ENCODE measurements around the gene METTL14. TPM values are rescaled to one million over a fixed set of nuclear protein-coding genes. Genes with fewer than 3 reads are reported as not detected.

METTL14 gene
- total RNA-seq, 2 donors from 2014 or later = 44.2 to 59.9 TPM

DNA sequence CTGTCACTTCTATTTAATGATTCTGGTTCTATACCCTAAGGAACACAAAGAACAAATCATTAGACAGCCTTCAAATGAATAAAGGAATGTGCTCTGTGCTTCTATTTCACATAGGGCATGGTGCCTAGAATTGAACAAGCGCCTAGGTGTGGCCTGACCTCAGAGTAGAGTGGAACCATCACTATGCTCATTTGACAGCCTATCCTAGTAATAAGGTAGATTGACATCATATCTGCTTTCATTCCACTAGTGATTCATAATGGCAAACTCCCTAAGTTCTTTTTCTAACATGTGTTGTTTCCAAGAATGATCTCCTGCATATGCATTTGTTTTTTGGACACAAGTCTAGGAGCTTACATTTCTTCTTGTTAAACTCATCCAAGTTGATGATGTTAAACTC lies 36.6 kb downstream of the METTL14 start:
- Mint-ChIP-seq H3K27ac (no peak overlapping the region), H3K9me3 (no peaks in the 10 kb centered on the region), H3K27me3 (no peaks in the 10 kb centered on the region), H3K4me1 (peaks cover 5% of the 10 kb centered on the region), H3K4me3 (no peak overlapping the region), H3K36me3 (ENCODE audit: low read depth) (peaks cover 43% of the 10 kb centered on the region)
- ATAC-seq (replicated peaks) = no peak

DNA sequence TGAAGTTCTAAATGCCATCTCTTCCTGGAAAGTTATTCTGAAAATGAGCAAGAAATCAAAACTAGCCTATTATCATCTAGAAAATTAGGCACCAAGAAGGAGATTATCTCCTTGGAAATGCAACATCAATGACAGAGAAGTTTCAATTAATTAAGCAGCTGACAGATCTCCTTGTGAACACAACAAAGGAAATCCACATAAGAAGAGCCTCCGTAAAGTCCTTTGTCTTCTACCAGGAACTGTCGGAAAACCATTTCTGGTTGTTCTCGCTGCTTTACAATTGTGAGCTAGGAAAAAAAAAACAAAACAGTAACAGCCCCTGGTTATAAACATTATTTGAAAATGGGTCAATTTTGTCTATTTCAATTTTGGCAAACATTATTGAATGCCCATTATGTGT lies 38.2 kb downstream of the METTL14 start:
- no peaks in the 10 kb centered on the region for H3K9me3 Mint-ChIP-seq
- H3K27me3 Mint-ChIP-seq = no peaks in the 10 kb centered on the region
- H3K4me3 Mint-ChIP-seq = no peak overlapping the region
- H3K27ac Mint-ChIP-seq = no peak overlapping the region
- no peak for ATAC-seq (replicated peaks)
- H3K36me3 Mint-ChIP-seq (ENCODE audit: low read depth) = peaks cover 56% of the 10 kb centered on the region
- peaks cover 5% of the 10 kb centered on the region for H3K4me1 Mint-ChIP-seq

DNA sequence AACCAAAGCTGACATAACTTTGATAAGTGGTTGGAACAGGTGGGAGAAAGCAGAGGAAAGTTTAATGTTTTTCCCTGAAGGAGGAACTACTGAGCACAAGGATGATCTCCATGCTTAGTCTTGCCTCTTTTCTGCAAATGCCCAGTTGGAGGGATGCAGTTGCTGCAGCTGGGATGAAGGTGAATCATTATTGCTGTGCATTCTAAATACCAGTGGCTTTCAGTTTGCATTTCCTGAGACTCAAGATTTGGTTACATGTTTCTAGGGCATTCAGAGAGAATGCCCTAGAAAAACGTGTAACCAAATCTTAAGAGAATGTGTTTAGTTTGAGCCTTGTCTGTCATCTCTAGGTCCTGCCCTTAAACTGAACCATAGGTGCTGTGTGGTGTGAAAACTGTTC lies 42.2 kb downstream of the METTL14 start:
- no peaks in the 10 kb centered on the region for H3K27me3 Mint-ChIP-seq
- peaks cover 11% of the 10 kb centered on the region for H3K4me1 Mint-ChIP-seq
- no peak overlapping the region for H3K27ac Mint-ChIP-seq
- H3K9me3 Mint-ChIP-seq = no peaks in the 10 kb centered on the region
- peaks cover 83% of the 10 kb centered on the region for H3K36me3 Mint-ChIP-seq (ENCODE audit: low read depth)
- no peak overlapping the region for H3K4me3 Mint-ChIP-seq
- ATAC-seq (replicated peaks) = no peak

DNA sequence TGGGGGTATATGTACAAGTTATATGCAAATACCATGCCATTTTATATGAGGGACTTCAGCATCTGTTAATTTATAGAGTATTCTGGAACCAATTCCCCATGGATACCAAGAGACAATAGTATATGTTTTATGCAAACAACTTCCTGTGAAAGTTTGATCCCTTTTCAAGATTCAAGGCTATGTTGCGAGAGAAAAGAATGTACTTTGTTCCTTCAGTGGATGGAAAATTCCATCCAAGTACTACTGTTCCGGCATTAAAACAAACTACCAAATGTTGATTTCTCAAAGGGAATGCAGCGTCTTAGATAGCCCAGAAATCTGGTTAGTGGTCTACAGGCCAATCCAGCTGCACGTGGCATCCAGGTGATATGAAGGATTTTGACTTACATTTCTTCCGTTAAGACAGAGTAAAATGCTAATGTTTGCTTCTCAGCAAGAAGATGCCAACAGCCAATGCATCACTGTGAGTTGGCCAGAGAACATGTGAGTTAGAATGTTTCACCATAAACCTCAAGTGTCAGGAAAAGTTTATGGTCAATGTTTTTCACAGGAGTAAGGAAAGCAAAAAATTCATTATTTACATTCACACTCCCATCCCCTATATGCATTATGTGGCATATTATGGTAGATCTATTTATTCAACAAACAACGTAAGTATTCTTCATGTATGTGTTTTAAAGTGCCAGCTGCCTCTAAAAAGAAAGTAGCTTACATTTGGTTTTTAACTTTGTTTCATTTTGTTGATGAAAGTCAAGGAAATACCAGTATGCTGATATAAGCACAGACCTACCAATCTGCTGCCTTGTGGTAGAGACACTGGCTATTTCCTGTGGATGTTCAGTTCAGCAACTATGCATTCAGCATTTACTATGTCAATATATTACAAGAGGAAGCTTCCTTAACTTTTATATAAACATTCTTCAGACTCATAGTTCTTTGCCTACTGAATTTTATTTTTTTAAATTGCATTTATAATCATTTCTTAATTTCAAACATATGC lies 44.4 kb downstream of the METTL14 start:
- H3K36me3 Mint-ChIP-seq (ENCODE audit: low read depth) = peaks cover 91% of the 10 kb centered on the region
- H3K9me3 Mint-ChIP-seq = no peaks in the 10 kb centered on the region
- no peak overlapping the region for H3K4me3 Mint-ChIP-seq
- H3K27ac Mint-ChIP-seq = peak overlapping the region; percentile 76
- ATAC-seq (replicated peaks) = peak; percentile 18
- H3K4me1 Mint-ChIP-seq = peaks cover 11% of the 10 kb centered on the region
- no peaks in the 10 kb centered on the region for H3K27me3 Mint-ChIP-seq

DNA sequence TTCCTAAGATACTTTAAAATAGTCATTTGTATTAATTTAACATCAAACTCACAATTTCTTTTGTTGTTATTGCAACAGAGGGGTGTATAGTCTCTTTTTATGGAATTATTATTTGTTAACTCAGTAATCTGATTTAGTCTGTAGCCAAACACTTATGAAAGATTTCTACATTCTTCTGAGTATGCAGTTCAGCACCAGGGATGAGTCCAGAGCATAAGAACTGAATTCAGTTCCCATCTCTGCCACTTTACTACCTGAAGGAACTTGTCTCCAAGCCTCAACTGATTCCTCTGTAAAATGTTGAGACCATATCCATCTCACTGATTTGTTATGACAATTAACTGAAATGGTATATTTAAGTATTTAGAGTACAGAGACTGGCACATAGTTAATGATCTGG lies 45.5 kb downstream of the METTL14 start:
- peaks cover 98% of the 10 kb centered on the region for H3K36me3 Mint-ChIP-seq (ENCODE audit: low read depth)
- no peaks in the 10 kb centered on the region for H3K9me3 Mint-ChIP-seq
- H3K4me3 Mint-ChIP-seq = no peak overlapping the region
- no peaks in the 10 kb centered on the region for H3K27me3 Mint-ChIP-seq
- ATAC-seq (replicated peaks) = no peak
- peaks cover 15% of the 10 kb centered on the region for H3K4me1 Mint-ChIP-seq
- peak overlapping the region; percentile 76 for H3K27ac Mint-ChIP-seq

DNA sequence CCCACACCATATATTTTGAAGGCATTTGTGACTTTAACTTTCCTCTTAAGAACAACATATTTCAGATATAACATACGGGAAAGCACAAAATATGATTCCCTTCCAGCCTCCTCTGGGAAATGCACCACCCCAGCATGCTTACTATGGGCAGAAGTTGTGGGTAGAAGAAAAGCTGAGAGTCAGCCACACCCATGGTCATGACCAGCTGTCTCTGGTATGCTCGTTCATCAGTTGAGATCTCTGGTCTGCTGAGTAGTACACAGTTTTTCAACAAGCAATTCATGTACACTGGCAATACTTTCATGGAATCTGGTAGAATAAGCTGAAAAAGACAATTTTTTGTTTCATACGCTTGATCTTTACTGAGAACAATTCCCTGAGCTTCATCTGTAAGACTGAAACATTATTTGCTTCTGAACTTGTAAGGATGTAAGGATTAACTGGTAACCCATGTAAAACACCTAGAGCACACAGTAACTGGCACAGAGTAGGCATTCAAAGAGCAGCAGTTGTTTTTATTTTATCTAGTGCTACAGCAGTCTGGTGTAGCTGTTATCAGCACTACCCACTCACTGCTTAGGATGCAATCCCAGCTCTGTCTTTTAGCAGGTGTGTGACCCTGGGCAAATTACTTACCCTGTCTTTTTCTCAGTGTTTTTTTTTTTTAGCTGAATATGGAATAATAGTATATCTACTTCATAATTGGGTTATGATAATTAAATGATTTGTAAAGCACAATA lies 47.6 kb downstream of the METTL14 start:
- H3K9me3 Mint-ChIP-seq = no peaks in the 10 kb centered on the region
- no peak for ATAC-seq (replicated peaks)

DNA sequence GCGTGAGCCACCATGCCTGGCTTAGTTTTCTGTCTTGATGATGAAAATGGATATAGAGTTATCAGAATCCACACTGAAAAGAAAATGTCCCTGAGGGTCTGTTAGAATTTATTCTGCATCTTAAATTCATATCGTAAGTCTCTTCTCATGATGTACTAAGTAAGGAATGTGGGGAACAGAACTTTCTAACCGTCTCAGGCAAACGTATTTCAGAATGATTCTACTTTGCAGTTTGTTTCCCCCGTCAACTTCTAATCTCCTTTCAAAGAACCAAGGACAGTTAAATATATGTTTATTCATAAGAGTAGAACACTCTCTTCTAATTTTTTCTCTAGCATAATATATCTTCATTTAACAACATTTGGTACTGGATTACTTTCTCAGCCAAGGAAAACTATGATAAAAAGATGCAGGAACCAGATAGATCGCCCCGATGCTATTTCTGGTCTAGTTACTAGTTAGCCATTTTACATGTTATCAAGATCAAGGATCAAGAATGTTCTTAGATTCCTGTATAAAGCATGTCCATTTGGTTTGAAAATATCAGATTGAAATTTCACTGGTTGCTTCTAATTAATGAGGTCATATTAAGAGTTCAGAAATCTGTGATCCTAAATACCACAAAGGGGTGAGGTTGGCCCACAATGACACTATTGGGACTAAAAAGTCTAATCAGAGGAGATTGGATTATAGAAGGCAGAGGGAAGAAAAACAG lies 49.5 kb downstream of the METTL14 start:
- no peak for ATAC-seq (replicated peaks)
- no peaks in the 10 kb centered on the region for H3K27me3 Mint-ChIP-seq
- H3K36me3 Mint-ChIP-seq (ENCODE audit: low read depth) = peaks cover 98% of the 10 kb centered on the region
- H3K27ac Mint-ChIP-seq = peak overlapping the region; percentile 43
- H3K9me3 Mint-ChIP-seq = no peaks in the 10 kb centered on the region
- H3K4me1 Mint-ChIP-seq = peaks cover 11% of the 10 kb centered on the region
- H3K4me3 Mint-ChIP-seq = no peak overlapping the region

More for the DNA sequence above, 47.6 kb downstream of the METTL14 start:
- Mint-ChIP-seq H3K27me3 (no peaks in the 10 kb centered on the region), H3K4me1 (peaks cover 11% of the 10 kb centered on the region), H3K27ac (no peak overlapping the region), H3K4me3 (no peak overlapping the region), H3K36me3 (ENCODE audit: low read depth) (peaks cover 98% of the 10 kb centered on the region)

DNA sequence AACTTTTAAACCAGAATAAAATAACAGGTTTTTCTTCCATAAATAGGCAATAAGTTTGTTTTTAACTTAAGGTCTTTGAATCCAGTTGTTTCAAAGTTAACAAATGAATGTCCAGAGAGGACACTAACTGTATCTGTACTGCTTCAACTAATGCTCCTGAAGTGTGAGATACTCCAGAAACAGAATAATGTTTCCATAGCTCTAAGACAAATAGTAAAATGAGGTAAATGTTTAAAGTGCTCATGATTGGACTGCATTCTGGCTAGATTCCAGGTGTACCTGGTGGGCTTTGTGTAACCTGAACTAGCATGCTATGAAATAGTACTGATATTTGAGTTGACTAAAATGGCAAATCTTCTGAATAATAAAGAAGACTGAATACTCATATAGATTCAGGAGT lies 51.7 kb downstream of the METTL14 start:
- H3K27ac Mint-ChIP-seq = no peak overlapping the region
- H3K9me3 Mint-ChIP-seq = no peaks in the 10 kb centered on the region
- no peak for ATAC-seq (replicated peaks)
- H3K4me3 Mint-ChIP-seq = no peak overlapping the region
- H3K27me3 Mint-ChIP-seq = no peaks in the 10 kb centered on the region
- H3K36me3 Mint-ChIP-seq (ENCODE audit: low read depth) = peaks cover 97% of the 10 kb centered on the region
- H3K4me1 Mint-ChIP-seq = peaks cover 4% of the 10 kb centered on the region

DNA sequence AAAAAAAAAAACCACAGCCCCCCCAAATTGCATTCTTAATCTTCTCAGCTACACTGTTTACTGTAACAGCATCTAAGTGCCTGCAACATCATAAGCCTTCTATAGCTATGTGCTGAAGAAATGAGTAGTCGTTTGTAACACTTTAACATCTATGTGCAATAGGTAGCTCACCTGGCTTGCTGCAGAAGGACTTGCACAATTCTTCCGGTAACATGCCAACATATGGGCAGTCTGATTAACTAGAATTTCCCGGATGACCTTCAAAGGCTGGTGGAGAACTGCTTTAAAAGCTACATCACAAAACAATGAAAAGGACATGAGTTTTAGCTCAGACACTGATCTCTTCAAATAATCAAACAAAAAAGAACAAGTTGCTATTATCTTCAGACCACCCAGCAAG lies 52.9 kb downstream of the METTL14 start:
- H3K4me1 Mint-ChIP-seq = peaks cover 4% of the 10 kb centered on the region
- no peak for ATAC-seq (replicated peaks)
- no peak overlapping the region for H3K27ac Mint-ChIP-seq
- H3K36me3 Mint-ChIP-seq (ENCODE audit: low read depth) = peaks cover 96% of the 10 kb centered on the region
- no peak overlapping the region for H3K4me3 Mint-ChIP-seq
- no peaks in the 10 kb centered on the region for H3K27me3 Mint-ChIP-seq
- H3K9me3 Mint-ChIP-seq = no peaks in the 10 kb centered on the region

DNA sequence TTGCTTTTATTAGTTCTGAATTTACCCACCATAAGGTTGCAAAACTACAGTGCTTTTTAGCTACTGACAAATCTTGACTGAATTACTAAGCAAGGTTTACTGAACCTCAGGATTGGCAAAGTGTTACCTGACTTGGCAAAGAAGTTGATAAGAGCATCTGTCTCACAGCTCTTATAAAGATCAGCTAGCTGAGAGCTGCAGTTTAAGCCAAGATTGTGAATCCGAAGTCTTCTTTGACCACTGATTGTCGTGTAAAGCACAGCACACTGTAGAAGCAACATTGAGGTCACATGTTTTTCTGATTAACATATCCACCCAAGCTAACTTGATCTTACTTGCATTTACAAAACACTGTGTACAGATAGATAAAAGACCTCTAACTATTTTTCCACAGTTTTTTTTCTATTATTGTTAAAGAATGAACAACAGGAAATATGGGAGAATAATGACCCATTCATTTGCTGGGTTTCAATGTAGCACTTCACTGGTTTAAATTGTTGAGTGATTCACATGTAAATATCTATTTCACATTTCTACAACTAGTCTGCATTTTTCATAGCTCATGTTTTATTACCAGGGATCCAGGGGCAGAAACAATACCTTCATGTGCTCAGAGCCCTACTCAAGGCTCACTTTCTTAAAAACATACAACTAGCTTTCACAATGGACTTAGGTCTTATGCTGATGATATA lies 54.0 kb downstream of the METTL14 start:
- Mint-ChIP-seq H3K9me3 (no peaks in the 10 kb centered on the region), H3K36me3 (ENCODE audit: low read depth) (peaks cover 97% of the 10 kb centered on the region), H3K27me3 (no peaks in the 10 kb centered on the region), H3K4me3 (no peak overlapping the region), H3K27ac (no peak overlapping the region), H3K4me1 (peaks cover 4% of the 10 kb centered on the region)
- no peak for ATAC-seq (replicated peaks)

DNA sequence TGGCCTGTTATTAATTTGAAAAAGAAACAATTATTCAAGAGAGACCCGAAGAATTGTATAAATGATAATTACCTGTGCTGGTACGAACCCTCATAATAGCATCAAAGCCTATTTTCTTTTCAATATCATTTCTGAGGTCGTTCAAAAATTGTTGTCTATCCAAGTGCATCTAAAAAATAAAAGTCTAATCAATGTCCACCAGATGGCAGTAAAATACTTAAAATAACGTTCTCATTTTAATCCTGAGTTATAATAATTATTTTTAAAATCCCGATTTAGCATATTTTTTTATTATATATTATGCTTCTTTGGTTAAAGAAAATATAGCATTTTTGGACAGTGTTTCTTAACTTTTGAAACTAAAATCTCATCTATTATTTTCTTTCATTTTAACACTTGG lies 55.7 kb downstream of the METTL14 start:
- Mint-ChIP-seq H3K4me3 (no peak overlapping the region), H3K36me3 (ENCODE audit: low read depth) (peaks cover 97% of the 10 kb centered on the region), H3K27me3 (no peaks in the 10 kb centered on the region), H3K9me3 (no peaks in the 10 kb centered on the region), H3K4me1 (no peaks in the 10 kb centered on the region), H3K27ac (no peak overlapping the region)
- ATAC-seq (replicated peaks) = no peak

DNA sequence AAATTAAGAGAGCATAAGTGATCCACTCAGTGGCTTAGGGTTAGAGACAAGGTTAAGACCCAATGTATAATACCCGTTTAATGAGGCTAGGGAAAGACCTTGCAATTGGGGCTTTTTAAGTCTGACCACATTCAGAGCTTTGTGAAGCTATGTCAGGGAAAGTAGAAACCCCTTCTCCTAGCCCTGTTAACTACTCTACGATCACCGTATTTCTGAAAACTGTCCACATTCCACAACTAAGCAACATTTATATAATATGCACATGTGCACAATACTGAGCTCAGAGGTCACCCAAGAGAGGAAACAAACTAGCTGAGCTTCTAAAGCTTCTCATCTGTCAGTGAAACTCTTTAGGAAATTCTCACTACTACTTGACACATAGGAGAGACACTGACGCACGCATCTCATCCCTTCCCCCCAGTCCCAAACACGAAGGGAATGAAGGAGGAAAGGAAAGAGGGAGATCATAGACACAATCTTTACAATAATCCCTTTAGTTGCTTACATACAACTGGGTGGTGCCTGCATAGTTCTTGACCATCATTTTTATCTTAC lies 56.2 kb downstream of the METTL14 start:
- Mint-ChIP-seq H3K27ac (no peak overlapping the region), H3K36me3 (ENCODE audit: low read depth) (peaks cover 97% of the 10 kb centered on the region)
- ATAC-seq (replicated peaks) = no peak

DNA sequence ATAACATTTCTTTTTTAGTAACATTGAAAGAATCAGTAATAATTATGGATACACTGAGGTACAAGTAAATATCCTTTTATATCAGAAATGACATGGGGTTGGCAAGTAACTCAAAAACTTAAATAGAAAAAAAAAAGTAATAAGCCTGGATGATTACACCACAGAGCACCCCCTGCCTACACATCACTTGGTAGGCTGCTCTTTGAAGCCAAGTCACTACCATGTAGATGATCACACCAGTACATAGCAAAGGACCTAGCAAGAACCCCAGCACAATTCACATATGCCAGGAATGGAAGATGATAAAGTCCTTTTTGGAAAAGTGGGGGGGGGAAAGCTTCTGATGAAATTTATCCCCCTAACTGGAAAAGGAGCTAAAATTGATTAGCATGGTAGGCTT lies 56.9 kb downstream of the METTL14 start:
- H3K4me3 Mint-ChIP-seq = no peak overlapping the region
- ATAC-seq (replicated peaks) = no peak
- no peak overlapping the region for H3K27ac Mint-ChIP-seq
- peaks cover 96% of the 10 kb centered on the region for H3K36me3 Mint-ChIP-seq (ENCODE audit: low read depth)
- no peaks in the 10 kb centered on the region for H3K9me3 Mint-ChIP-seq
- no peaks in the 10 kb centered on the region for H3K27me3 Mint-ChIP-seq
- no peaks in the 10 kb centered on the region for H3K4me1 Mint-ChIP-seq

More for the DNA sequence above, 56.2 kb downstream of the METTL14 start:
- H3K4me1 Mint-ChIP-seq = no peaks in the 10 kb centered on the region
- no peaks in the 10 kb centered on the region for H3K27me3 Mint-ChIP-seq
- H3K9me3 Mint-ChIP-seq = no peaks in the 10 kb centered on the region
- no peak overlapping the region for H3K4me3 Mint-ChIP-seq

DNA sequence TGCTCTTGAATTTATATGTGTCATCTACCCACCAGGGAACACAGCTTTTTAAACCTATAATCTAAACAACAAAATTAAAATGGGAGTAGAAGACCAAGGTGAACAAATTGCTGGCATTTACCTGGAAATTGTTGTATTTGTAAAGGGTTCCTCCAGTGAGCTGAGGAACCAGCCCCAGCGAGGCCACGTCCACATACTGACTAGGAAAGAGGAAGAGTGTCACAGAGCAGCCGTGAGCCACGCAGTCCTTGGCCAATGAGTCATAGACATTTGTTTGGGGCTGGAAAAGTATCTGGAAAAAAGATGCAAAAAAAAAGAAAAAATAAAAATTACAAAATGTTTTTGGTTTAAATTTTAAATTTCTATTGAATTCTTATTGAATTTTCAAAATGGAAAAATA lies 58.7 kb downstream of the METTL14 start:
- Mint-ChIP-seq H3K36me3 (ENCODE audit: low read depth) (peaks cover 86% of the 10 kb centered on the region), H3K27me3 (no peaks in the 10 kb centered on the region), H3K27ac (no peak overlapping the region), H3K4me3 (no peak overlapping the region), H3K9me3 (no peaks in the 10 kb centered on the region), H3K4me1 (no peaks in the 10 kb centered on the region)
- no peak for ATAC-seq (replicated peaks)
